ENCODE measurements around the gene DEFB124.

DNA sequence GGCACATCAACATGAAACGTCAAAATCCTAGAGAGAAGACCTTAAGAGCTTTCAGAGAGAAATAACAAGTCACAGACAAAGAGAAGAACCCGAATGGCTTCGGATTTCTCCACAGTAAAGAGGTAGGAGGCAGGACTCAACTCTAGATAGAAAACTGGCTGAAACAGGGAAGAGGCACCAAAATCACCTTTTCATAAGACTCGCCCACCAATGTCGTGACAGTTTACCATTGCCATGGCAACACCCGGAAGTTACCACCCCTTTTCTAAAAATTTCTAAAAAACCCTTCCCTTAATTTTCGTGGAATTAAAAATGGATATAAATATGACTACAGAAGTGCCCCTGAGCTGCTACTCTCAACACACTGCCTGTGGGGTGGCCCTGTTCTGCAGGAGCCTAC lies 56.6 kb downstream of the DEFB124 start:
- TF ChIP-seq, protein P1, sequence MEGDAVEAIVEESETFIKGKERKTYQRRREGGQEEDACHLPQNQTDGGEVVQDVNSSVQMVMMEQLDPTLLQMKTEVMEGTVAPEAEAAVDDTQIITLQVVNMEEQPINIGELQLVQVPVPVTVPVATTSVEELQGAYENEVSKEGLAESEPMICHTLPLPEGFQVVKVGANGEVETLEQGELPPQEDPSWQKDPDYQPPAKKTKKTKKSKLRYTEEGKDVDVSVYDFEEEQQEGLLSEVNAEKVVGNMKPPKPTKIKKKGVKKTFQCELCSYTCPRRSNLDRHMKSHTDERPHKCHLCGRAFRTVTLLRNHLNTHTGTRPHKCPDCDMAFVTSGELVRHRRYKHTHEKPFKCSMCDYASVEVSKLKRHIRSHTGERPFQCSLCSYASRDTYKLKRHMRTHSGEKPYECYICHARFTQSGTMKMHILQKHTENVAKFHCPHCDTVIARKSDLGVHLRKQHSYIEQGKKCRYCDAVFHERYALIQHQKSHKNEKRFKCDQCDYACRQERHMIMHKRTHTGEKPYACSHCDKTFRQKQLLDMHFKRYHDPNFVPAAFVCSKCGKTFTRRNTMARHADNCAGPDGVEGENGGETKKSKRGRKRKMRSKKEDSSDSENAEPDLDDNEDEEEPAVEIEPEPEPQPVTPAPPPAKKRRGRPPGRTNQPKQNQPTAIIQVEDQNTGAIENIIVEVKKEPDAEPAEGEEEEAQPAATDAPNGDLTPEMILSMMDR (IDR thresholded peaks at IDR 0.05), result no peak
- TF ChIP-seq POLR2AphosphoS5 (IDR thresholded peaks at IDR 0.05; ENCODE audit: low read depth, low read length), result no peak
- no peak for TF ChIP-seq SIN3A (IDR thresholded peaks at IDR 0.05; ENCODE audit: borderline replicate concordance, insufficient read depth, low read depth, low read length)

Measured in Panc1 (cell line).